Left renal cortex interstitium (tissue), 4 donors: ENCODE results near the gene OXCT1. TPM values are rescaled to one million over a fixed set of nuclear protein-coding genes. Genes with fewer than 3 reads are reported as not detected.

Experiments used
- DNase-seq, 4 donors: peaks; one replicate each; pipeline ENCODE4 v3.0.0-alpha.2; 2013; ENCODE audit warnings: low read depth in 4 of 4, low spot score in 2 of 4, missing footprints in 1 of 4
- polyA plus RNA-seq, 4 donors: library from polyadenylated mRNA; unstranded; fragments of 120-200 nt; gene quantifications; one replicate each; pipeline ENCODE4 v1.2.1, GENCODE V29; 2013; ENCODE audit not compliant: insufficient read length in 4 of 4

Gene OXCT1
- polyA plus RNA-seq: 10 to 100 TPM; 49.3 to 67.2 (median 55.2) TPM

DNA sequence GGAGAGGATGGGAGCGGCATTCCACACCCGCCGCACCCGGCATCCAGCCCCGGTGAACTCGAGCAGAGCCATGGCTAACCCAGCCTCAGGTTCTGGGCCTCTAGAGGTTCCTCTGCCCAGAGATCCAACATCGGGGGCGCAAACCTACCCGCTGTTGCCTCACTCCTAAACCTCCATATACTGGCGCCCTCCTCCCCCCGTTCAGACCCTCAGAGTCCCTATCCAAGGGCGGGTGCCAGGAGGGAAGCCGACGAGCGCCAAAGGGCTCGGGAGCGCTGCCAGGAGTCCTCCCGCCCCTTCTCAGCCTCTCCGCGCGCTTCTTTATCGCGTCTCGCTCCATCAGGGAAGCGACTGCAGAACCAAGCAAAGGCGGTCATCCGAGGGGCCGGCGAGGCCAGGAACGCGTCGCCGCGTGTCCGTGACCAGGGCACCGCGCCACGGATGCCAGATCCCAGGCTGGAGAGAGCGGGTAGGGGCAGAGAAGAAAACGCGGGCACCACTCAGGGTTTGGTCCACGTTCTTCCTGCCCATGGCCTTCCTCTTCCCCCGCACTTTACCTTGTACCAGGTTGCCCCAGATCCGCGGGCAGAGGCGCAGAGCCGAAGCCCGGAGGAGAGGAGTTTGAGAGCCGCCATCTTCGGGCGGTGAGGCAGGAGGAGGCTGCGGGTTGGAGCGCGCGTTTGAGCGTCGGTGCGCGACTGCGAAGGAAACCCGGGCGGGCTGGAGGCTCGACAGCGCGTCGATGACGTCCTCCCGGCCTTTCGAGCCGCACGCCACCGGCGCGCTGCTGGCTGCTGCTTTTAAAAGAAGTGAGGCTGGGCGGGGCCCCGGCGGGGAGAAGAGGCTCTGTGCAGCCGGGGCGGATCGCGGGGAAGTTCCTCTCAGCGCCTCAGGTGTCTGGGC lies at the start of gene OXCT1:
OXCT1 (minus strand) TSS at position 702 of the 903 bp plus-strand sequence; CDS start at position 635, 67 bp downstream.
- peak; percentile 50 to 67 (median 56) for DNase-seq

DNA sequence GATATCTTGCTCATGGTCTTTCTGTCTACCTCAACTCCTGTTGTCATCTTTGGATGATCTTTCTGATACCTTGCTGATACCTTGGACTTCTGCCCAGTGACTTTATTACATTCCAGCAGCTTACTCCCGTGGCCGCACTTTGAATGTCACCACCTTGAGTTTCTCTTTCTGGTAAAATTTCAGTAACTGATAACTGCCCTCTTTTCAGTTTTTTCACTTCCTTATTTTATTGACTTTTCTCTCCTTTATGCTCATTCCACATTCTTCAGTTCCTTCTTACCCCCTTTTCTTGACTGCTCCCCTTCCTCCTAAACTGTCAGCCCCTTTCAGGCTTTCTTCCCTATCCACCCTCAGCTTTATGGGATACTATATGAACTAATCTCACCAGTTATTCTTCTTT lies 47.9 kb upstream of the OXCT1 start:
- DNase-seq: no peak

DNA sequence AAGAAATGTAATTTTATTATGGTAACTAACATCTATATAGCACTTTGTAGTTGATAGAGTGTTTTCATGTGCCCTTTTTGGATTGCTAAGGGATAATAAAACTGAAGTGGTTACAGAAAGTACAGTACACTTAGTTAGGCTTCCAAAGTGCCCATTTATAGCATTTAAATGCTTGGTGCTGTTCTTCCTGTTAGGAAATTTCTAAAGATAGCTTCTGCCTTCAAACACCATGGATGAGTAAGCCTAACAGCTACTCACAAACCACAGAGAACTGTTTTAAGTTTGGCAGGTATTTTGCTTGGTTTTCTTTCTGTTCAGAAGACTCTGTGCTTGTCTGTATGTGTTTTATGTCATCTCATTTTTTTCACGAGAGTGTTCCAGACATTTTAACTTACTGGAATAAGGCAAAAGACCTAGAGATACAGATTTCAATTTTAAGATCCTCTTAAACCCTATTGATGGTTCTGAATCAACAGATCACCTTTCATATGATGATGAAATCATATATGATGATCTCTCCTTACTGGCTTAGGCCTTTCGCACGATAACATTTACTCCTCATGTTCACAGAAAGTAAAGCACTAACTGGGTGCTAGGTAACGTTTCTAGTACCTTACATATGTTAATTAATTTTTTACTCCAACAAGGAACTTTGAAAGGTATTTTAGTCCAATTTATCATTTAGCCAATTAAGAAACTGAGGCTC lies 38.3 kb upstream of the OXCT1 start:
- no peak for DNase-seq

DNA sequence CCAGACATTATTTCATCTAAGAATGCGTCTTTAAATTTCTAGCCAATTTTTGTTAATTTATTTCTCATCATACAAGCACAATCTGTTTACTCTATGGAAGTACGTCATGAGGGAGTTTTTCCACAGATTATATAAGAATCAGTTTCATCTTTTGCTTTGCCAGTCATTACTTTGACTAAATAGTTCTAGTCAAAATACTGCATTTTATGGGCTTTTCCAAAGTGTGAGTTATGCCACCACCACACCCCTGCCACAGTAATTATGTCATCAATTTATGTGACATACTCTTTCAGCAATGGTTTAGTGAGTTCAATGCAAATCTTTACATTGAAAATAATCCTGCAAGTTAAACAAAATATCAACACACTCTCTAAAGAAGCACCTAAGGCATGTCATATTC lies 35.9 kb upstream of the OXCT1 start:
- DNase-seq: no peak

DNA sequence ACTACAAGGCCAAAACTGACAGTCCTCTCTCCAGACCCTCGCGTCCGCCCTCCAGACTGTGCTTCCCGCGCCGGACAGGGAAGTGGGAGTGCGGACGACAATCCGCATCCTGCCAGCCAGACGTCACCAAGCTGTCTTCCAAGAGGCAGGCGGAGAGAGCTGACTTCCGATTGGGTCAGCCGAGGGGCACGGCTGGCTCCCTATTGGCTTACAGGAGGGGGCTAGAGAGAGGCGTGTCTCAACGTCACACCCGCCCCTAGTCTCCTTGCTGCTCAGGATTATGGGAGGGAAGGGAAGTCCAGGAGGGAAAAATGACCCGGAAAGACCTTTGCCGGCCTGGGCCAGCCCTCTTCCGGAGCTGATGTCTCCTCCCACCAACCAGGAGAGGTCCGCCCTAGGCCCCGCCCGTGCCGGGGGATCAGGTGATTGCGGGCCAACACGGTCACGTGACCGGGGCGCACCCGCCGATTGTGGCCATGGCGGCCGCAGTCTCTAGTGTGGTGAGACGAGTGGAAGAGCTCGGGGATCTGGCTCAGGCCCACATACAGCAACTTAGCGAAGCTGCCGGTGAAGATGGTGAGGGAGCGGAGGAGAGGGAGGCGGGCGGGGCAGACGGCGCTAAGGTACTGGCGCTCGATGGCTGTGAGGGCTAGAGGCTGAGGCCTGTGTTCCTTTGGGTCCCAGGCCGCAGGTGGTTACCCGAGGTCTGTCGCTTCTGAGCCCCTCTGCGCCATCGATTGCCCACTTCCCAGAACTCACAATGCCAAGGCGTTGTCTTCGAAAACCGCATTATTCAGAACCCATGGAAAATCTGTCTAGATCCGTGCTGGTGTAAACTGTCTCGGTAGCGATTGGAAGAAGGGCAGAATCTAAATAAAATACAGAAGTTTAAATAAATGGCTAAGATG lies 33.9 kb upstream of the OXCT1 start, which contains the start of gene RIMOC1:
RIMOC1 (plus strand) TSS at position 453 of the 908 bp plus-strand sequence; CDS start at position 477, 24 bp downstream.
- peak; percentile 94 to 99 (median 98) for DNase-seq

DNA sequence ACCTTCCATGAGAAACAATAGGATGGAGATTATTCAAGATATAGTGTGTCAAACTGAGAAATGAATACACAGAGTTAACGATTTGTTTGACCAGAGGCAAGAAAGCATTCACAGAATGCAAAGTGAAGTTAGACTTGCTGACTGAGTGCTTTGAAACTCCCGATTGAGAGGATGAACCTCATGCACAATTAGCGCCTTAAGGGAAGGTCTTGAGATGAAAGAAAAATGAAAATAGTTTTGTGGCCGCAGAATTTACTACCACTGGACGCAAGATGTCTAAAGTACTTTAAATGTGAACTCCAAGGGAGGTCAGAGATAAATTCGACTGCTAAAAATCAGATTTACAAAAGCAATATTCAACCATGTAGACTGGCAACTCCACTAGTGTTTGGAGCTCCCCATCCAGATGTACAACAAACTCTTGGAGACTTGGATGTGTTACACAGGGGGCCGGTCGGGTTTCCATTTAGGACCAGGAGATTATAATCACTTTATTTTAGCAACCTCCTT lies 33.2 kb upstream of the OXCT1 start:
- DNase-seq: no peak

DNA sequence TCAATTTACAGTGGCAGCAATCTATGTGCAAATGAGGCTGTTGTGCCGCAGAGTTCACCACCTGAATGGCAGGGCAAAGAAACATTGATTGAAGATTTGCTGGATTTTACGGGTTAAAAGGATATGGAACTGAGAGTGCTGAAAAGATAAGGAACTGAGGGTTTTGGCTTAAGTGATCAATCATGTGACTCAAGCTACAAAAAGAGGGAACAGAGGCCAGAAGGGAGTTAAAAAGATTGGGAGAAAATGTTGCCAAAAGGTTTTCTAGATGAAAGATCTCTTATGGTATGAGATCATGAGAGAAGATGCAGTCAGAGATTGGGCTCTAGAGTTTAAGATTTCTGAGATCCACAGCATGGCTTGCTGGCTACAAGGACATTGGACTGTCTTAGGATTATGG lies 26.0 kb upstream of the OXCT1 start:
- no peak for DNase-seq

DNA sequence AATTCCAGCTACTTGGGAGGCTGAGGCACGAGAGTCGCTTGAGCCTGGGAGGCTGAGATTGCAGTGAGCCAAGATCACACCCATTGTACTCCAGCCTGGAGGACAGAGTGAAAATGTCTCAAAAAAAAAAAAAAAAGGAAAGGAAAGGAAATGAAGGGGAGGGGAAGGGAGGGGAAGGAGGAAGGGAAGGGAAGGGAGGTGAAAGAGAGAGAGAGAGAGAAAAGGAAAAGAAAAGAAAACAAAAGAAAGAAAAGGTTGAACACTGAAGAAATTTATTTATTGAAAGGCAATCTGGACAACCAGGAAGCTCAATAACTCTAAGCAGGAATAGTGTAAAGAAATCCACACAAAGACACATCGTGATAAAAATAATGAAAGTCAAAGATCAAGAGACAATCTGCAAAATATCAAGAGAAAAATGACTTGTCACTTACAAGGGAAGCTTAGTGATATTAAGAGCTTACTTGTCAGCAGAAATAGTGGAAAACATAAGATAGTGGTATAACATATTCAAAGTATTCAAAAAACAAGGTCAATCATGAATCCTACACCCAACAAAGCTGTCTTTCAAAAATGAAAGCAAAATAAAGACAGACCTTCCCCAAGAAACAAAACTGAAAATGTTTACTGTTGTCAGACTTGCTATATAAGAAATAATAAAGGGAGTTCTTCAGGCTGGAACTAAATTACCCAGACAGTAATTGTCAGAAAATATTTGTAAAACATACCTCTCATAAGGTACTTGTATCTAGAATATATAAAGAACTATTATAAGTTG lies 23.0 kb upstream of the OXCT1 start:
- DNase-seq: no peak

DNA sequence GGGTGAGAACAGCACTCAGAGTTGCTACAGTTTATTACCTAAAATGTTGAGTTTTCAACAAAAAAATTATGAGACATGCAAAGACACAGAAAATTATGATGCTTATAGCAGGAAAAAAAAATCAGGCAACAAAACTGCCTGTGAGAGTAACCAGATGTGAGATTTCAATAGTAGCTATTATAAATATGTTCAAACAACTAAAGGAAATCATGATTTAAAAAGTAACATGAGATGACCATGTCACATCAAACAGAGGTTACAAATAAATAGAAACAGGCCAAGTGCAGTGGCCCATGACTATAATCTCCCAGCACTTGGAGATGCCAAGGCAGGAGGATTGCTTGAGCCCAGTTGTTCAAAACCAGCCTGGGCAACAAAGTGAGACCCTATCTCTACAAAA lies 21.8 kb upstream of the OXCT1 start:
- DNase-seq: no peak

DNA sequence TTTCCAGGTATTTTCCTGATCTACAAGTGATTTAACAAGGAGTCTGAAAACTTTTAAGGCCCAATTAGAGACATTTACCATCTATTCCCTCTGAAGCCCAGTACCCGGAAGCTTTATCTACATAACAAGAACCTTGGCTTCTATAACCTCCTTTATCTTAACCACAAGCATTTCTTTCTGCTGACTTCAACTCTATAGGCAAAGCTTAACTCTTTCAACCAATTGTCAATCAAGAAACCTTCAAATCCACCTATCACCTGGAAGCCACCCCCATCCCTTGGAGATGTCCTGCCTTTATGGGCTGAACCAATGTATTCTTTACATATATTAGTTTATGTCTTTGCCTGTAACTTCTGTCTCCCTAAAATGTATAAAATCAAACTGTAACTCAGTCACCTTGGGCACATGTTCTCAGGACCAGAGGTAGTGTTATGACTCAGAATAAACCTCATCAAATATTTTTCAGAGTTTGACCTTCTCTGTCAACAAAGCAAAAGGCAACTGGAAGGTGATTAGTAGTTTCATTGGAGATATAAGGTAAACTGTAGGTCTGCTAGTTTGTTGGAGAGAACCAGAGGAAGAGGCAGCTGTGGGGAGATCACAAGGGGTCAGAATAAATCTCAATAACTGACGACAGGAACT lies 21.0 kb upstream of the OXCT1 start:
- DNase-seq: no peak

DNA sequence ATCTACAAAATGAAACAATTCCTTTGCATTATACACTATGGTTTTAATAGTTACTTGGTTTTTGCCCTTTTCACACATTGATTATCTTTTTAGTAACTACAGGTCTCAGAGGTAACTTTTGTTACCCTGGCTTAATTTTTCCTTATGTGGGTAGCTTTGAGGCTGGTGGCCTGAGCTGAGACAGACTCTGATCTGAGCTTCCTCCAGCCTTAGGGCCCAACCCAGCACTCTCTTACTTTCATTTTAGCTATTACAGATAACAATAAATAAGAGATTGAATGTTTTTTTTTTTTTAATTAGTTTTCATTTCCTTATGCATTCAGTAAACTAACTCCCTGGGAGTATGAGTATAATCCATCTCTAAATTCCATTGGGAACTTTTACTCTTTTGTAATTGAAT lies 15.1 kb upstream of the OXCT1 start:
- no peak for DNase-seq

DNA sequence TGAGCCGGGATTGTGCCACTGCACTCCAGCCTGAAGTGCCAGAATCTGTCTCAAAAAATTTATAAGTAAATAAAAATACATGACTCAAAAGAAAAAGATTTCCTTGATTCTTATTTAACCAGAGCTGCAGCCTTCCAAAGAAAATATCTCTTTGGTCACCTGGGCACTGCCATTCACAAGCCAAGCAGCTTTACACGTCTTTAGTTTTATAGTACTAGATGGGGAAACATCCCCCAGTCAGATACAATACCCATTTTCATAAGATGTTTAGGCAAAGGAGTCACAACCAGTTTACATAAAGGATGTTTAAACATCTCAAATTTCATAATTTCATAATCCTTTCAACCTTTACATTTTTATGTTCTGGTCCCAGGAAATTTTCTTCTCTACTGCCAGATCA lies 13.7 kb upstream of the OXCT1 start:
- DNase-seq: no peak

DNA sequence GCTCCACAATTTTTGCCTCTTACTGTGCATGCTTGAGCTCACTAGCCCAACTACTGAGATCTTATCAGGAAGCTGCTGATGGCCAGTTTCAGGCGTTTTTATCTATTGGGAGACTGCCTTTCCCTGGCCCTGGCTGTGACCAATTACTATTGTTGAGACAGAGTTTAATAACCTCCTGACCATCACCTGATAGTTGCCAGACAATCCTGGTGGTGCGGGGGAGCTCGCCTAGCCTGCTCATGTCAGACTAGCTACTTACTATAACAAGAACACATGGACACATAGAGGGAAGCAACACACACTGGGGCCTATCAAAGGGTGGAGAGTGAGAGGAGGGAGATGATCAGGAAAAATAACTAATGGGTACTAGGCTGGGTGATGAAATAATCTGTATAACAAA lies 13.0 kb upstream of the OXCT1 start:
- no peak for DNase-seq

DNA sequence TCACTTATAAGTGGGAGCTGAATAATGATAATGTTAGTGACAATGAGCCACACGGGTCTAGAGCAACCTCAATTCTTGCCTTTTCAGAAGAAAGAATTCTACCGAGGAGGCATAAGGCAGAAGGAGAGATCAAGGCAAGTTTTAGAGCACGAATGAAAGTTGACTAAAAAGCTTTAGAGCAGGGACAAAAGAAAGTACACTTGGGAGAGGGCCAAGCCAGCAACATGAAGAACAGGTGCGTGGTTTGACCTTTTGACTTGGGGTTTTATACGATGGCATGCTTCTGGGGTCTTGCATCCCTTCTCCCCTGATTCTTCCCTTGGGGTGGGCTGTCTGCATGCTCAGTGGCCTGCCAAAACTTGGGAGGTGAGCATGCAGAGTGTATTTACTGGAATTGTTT lies 12.5 kb upstream of the OXCT1 start:
- DNase-seq: no peak

DNA sequence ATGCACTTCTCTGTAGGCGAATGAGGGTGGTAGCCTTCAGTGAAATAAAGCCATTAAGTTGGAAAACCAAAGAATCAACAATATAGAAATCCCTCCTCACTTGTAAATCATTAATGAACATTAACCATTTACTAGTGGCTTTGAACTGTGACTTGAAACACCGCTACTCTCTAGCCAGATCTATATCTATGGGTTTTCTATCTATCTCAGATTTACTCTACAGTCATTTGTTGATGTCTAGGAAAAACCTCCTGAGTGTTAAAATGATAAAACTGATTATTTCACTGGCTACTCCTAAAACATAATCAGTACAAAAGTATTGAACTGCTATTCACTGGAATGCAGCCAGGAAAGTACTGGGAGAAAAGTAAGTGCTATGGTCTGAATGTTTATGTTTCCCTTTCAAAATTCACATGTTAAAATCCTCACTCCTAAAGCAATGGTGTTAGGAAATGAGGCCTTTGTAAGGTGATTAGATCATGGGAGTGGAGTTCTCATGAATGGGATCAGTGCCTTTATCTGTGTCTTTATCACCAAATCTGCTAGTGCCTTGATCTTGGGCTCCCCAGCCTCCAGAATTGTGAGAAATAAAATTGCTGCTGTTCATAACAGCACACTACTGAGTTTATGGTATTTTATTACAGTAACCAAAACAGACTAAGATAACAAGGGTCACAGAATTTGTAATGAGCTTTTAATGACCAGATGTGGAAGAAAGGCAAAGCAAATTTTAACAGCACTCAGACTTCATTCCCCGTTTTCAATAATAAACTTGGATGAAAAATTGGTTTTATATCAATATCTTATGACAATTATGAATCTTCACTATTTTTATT lies 8.6 kb upstream of the OXCT1 start:
- no peak for DNase-seq

DNA sequence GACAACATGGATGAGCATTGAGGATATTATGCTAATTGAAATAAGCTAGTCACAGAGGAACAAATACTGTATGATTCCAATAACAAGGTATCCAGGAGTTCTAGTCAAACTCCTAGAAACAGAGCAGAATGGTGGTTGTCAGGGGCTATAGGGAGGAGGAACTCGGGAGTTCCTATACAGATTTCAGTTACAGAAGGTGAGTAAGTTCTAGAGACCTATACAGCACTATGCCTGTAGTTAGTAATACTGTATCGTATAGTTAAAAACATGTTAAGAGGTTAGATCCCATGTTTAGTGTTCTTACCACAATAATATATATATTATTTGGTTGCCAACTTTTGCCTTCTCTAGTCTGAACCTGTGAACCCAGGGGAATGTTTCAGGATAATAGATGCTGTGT lies 7.9 kb upstream of the OXCT1 start:
- no peak for DNase-seq

DNA sequence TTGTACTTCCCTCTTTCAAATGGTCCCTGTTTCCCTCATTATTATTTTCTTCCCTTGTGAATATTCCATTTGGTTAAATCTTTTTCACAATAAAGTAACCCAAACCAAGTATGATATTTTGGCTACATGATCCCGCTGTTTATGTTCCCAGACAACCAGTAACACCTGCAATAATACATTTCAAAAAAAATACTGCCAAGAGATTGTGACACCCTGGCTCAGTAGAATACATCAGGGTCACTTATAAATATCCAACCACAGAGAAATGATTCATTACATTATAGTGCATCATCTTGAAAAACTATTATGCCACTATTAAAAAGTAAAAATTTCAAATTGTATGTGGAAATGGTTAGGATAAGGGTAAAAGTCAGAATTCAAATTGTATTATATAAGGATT lies 7.2 kb upstream of the OXCT1 start:
- no peak for DNase-seq

DNA sequence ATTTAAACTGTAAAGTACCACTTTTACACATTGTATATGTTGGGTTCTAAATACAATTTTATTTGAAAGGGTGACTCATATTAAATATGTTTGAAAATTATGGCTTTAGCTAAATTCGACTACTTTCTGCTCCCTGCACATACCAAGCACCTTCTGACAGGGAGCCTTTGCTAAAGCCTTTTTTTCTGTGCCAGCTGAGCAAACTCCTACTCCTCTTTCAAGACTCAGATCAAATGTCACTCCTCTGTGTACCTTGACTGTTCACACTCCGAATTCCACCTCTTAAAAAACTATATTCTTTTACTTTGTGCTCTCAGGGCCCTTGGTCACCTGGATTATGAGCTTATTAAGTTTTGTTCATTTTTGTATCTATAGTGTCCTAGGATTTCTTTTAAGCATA lies 6.5 kb upstream of the OXCT1 start:
- no peak for DNase-seq
